GM12872 (cell line): Measurements from ENCODE around the gene DMD.
A peak's percentile ranks its signal among the peaks of the same experiment; 100 is the strongest.

Experiments used
- CTCF ChIP-seq: IDR thresholded peaks from 3 replicates; pipeline ENCODE4 v1.5.1; 2011; ENCODE audit warnings: low read depth, mild to moderate bottlenecking, low read length, moderate library complexity; ENCODE audit not compliant: insufficient read depth

Gene DMD

DNA sequence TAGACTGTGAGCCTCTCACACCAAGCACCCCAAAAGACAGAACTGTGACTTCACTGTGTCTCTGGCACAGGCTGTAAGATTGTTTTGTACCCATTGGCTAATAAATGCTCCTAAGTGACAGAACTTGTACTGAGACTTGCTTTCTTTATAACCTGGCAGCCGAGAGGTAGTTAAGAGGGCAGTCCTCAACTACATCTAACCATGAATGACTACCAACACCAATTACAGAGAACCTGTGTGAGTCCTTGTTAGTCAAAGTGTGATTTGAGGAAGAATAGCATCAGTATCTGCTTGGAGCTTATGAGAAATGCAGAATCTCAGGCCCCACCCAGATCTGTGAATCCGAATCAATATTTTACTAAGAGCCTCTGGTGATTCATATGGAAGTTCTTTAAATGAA lies 1985.5 kb downstream of the DMD start:
- no peak for TF ChIP-seq CTCF

- TF ChIP-seq CTCF, result no peak
These were observed 1986.9 kb downstream of the DMD start for GRCh38 chrX:31224381-31225012.

DNA sequence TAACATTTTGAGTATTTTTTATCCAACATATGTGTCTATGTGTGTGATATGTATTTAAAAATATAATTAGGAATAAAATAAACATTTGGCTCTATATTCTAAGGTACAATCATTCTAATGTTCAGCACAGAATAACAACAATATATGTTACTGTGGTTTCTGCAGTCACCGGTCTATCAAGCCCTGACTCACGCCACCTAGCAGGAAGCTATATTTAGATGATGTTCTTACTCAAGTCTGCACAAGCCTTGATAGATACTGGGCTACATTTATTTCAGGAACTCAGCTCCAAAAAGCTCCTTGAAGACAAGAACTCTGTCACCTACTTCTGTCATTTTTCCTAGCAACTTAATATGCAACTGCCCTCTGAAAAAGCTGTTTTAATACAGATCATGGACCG lies 1987.5 kb downstream of the DMD start:
- TF ChIP-seq CTCF, result no peak

DNA sequence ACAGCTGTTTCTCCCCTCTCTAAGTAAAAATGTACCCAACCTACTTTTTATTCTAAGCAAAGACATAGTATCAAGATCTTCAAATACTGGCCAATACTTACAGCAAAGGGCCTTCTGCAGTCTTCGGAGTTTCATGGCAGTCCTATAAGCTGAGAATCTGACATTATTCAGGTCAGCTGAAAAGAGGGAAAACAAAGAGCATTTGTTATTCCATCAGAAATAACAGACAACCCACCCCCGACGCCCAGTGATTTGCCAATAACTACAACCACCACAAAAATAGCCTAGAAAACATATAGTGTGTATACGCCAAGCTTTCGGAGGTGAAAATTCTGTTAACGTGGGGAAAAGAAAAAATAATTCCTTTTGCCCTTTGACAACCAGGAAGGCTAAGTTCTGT lies 1988.4 kb downstream of the DMD start:
- no peak for TF ChIP-seq CTCF

GRCh38 chrX:31219174-31219573 lies 1992.2 kb downstream of the DMD start:
- TF ChIP-seq CTCF, result no peak

- TF ChIP-seq CTCF, result no peak
These were observed 1994.3 kb downstream of the DMD start for GRCh38 chrX:31217084-31217483.

DNA sequence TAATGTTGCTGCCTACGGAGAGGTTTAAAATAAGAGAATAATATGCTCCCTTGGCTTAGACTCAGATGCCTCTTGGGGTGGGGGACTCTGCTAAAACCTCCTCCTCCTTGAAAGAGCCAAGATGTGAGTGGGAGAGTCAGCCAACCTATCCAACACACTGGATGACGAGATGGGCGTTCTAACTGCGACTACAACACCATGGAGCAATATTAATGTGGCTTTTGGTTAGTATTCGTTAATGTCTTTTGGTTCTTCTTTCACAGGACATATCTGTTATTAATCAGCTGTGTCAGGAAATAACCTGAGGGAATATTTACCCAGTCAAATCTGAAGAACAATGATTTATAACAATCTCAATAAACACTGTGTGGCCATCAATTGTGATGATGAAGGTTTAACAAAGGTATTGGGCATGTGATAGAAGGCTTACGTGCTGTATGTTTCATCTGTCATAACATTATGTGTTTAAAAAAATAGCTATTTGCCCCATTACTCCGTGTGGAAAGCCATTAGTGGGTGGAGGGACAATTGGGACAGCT lies 1996.0 kb downstream of the DMD start:
- no peak for TF ChIP-seq CTCF

- peak; percentile 56 for TF ChIP-seq CTCF
These were observed 1997.4 kb downstream of the DMD start for GRCh38 chrX:31213941-31214340.
